Transverse colon (tissue), 4 donors: ENCODE results near the gene CDH18.

Experiments
- EP300 ChIP-seq: sonication (generic); formaldehyde crosslinking; IDR thresholded peaks from one replicate; pipeline ENCODE4 v1.6.1; 2017; ENCODE audit warnings: antibody characterized with exemption, low read depth
- POLR2A ChIP-seq: fragments of 450-650 bp; IDR thresholded peaks from one replicate; pipeline ENCODE4 v1.6.1; 2016; ENCODE audit warnings: antibody characterized with exemption, mild to moderate bottlenecking, moderate library complexity
- POLR2AphosphoS5 ChIP-seq, 3 donors: sonication (generic); formaldehyde crosslinking; IDR thresholded peaks; one replicate each; pipeline ENCODE4 v1.6.1; 2016; ENCODE audit warnings: antibody characterized with exemption in 3 of 3
- TF ChIP-seq, protein P1 (sequence below), 5 experiments: fragments of 200-600 bp in 3 of 5; fragments of 450-650 bp in 2 of 5; sonication (generic) in 3 of 5; IDR thresholded peaks; 1 replicate in 2 of 5; 2 replicates in 3 of 5; pipeline ENCODE4 v1.5.1; 2016 to 2017; ENCODE audit warnings: antibody characterized with exemption in 5 of 5, inconsistent platforms in 3 of 5, mild to moderate bottlenecking in 2 of 5, moderate library complexity in 1 of 5

DNA sequence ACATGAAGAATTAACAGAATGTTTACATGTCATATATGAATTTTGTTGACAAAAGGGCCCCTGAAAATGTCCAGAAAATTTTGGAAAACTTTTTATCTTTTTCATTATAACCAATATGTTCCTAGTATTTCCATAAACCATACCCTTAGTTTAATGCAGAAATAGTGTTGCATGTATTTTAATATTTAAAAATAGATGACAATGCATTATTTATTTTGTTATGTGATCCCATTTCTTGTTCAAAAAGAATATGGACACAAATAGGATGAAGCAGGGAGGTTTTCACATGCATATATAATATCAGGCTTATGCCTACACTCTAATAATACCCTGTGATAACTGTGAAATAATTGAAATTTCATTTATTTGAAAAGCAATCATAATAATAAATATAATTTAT is 500.5 kb downstream of the CDH18 start:
- TF ChIP-seq, protein P1, sequence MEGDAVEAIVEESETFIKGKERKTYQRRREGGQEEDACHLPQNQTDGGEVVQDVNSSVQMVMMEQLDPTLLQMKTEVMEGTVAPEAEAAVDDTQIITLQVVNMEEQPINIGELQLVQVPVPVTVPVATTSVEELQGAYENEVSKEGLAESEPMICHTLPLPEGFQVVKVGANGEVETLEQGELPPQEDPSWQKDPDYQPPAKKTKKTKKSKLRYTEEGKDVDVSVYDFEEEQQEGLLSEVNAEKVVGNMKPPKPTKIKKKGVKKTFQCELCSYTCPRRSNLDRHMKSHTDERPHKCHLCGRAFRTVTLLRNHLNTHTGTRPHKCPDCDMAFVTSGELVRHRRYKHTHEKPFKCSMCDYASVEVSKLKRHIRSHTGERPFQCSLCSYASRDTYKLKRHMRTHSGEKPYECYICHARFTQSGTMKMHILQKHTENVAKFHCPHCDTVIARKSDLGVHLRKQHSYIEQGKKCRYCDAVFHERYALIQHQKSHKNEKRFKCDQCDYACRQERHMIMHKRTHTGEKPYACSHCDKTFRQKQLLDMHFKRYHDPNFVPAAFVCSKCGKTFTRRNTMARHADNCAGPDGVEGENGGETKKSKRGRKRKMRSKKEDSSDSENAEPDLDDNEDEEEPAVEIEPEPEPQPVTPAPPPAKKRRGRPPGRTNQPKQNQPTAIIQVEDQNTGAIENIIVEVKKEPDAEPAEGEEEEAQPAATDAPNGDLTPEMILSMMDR (IDR thresholded peaks at IDR 0.05) = no peak
- TF ChIP-seq POLR2A = no peak
- TF ChIP-seq EP300 = no peak
- TF ChIP-seq POLR2AphosphoS5 (IDR thresholded peaks at IDR 0.05) = no peak
